HG02840 (cell line): ENCODE measurements around the gene EZH1.
"Not testable (repeated sequence)": the region's sequence is repeated elsewhere in the genome, so short reads cannot be mapped to it uniquely, and the experiment has no call there.

ENCODE experiments used
- ATAC-seq: cut with Tn5 transposase; IDR thresholded peaks from one replicate; pipeline ENCODE4 v1.9.1; 2021; ENCODE audit warnings: mild to moderate bottlenecking, moderate library complexity, moderate number of reproducible peaks; ENCODE audit not compliant: unreplicated experiment, low FRiP score

EZH1 gene

GRCh38 chr17:42773290-42774035, 28.6 kb upstream of the EZH1 start, which contains the start of gene VPS25:
Gene VPS25, plus strand, starts transcription at chr17:42773449. Its CDS starts 27 bp downstream, at chr17:42773476.
- ATAC-seq: peak; percentile 67

DNA sequence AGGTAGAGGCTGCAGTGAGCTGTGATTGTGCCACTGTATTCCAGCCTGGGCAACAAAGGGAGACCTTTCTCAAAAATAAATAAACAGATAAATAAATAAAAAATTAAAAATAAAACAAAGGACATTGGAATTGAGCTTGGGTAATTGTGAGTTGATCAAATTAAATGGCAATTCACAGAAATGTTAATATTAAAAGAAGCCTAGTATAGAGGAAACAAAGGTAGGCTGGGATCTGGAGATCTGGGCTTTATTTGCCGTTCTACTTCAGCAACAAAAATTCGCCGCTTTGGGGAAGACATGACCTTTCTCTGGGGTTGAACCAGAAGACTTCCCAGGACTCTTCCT, 28.1 kb upstream of the EZH1 start:
- ATAC-seq: no peak

GRCh38 chr17:42769964-42770363, 25.1 kb upstream of the EZH1 start:
- ATAC-seq: not testable (repeated sequence)

DNA sequence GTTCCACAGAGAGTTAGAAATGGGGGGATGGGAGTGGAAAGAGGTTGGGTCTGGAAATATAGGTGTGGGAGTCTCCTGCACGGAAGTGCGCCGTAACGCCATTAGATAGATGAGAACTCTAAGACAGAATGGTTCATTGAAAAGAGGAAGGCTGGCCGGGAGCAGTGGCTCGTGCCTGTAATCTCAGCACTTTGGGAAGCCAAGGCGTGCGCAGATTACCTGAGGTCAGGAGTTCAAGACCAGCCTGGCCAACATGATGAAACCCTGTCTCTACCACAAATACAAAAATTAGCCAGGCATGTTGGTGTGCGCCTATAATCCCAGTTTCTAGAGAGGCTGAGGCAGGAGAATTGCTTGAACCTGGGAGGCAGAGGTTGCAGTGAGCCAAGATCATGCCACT, 23.2 kb upstream of the EZH1 start:
- not testable (repeated sequence) for ATAC-seq

- ATAC-seq: no peak
These were observed 22.7 kb upstream of the EZH1 start for GRCh38 chr17:42767512-42767911.

DNA sequence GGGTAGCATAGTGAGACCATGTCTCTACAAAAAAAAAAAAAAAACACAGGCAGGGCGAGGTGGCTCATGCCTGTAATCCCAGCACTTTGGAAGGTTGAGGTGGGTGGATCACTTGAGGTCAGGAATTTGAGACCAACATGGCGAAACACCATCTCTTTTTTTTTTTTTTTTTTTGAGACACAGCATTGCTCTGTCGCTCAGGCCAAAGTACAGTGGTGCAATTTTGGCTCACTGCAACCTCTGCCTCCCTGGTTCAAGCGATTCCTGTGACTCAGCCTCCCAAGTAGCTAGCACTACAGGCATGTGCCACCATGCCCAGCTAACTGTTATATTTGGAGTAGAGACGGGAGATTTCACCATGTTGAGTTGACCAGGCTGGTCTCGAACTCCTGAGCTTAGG, 21.3 kb upstream of the EZH1 start:
- ATAC-seq: no peak

- no peak for ATAC-seq
These were observed 16.8 kb upstream of the EZH1 start for GRCh38 chr17:42761638-42762037.

DNA sequence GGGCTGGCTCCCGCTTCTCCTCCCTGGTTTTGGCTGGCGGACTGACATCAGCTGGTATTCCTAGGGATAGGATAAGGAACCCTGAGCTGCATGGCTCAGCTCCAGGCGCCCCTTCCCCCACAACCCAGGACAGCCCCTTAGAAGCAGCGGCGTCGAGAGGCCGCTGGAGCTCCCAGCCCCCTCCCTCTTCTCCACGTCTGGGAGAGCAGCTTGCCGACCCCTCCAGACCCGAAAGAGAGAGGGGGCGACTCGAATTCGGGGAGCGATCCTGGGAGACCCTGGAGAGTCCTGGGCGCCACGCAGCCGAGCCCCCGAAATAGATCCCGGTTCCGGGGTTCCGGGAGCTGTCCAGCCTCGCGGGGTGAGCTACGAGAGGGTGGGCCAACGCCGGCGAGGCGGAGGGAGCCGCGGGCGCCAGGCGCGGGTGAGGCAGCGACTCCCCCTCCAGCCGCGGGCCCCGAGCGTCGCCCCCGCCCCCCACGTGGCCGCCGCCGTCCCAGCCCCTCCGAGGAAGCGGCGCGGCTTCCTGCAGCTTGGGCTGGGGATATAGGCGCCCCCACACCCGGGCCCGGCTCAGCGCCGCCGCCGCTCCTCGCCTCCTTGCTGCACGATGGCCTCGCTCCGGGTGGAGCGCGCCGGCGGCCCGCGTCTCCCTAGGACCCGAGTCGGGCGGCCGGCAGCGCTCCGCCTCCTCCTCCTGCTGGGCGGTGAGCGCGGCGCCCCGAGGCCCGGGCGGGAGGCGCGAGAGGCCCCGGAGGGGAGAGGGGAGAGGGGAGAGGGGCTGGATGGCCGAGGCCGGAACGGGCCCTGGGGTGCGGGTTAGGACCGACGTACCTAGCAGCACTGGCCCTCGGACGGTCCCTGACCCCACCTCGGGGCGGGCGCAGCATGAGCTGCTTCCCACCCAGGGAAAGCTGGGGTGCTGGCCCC, 16.1 kb upstream of the EZH1 start, which contains the start of gene RAMP2:
Gene RAMP2, plus strand, starts transcription at position 576 of the 930 bp plus-strand sequence. Its CDS starts 35 bp downstream, at position 611.
- no peak for ATAC-seq

GRCh38 chr17:42759982-42760651, 15.3 kb upstream of the EZH1 start:
- no peak for ATAC-seq

GRCh38 chr17:42754782-42755181, 9.9 kb upstream of the EZH1 start:
- ATAC-seq: no peak

- no peak for ATAC-seq
These were observed 6.8 kb upstream of the EZH1 start for GRCh38 chr17:42751628-42752027.

- no peak for ATAC-seq
These were observed 6.0 kb upstream of the EZH1 start for GRCh38 chr17:42750739-42751344.

- ATAC-seq: no peak
These were observed 4.3 kb upstream of the EZH1 start for GRCh38 chr17:42748908-42749798.

- ATAC-seq: no peak
These were observed 3.5 kb upstream of the EZH1 start for GRCh38 chr17:42748202-42748907.

- peak; percentile 35 for ATAC-seq
These were observed 496 bp downstream of the EZH1 start for GRCh38 chr17:42744283-42744805.

DNA sequence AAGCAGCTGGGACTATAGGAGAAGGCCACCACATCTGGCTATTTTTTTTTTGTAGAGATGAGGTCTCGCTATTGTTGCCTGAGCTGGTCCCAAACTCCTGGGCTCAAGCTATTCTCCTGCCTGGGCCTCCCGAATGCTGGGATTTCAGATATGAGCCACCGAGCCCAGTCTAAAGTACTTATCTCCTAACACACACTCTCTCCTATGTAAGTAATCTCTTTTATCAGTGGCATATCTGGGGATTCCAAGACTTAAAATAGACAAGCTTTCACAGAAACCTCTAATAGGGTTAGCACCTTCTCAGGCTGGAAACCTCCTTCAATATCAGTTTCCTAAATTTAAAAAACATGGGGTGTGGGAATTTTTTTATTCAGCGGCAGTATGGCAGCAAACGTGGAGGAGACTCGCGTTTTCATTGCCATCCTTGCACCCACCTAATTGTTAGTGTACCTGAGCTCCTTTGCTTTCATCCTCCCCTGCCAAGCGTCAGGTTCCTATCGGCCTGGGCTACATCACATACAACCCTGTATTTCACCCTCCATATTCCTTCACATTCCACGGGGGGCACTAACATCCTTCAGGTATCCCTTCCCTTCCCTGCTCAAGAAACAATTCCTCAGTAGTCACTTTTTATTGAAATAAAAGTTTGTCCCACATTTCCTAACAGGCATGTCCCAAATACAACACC, 1.1 kb downstream of the EZH1 start:
- ATAC-seq: no peak

DNA sequence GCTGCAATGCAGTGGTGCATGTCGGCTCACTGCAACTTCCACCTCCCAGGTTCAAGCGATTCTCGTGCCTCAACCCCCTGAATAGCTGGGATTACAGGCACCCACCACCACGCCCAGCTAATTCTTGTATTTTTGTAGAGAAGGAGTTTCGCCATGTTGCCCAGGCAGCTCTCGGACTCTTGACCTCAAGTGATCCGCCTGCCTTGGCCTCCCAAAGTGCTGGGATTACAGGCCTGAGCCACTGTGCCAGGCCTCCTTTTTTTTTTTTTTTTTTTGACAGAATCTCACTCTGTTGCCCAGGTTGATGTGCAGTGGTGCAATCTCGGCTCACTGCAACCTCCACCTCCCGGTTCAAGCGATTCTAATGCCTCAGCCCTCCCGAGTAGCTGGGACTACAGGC, 1.9 kb downstream of the EZH1 start:
- not testable (repeated sequence) for ATAC-seq

DNA sequence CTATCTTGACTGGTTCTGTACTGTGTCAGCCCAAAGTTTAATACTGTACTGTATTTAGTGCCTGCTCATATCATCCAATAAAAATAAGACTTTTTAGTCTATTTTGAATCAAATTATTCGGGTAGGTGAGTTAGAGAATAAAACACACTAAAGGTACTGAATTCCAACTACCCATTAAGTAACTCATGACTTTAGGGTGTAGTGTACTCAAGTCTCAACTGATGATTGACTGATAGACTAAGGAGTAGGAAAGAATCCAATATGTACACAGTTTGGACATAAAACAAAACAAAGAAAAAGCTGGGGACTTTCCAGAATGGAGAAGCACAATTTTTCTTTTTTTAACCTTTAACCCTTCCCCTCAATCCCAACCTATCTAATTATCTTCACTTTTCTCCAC, 4.1 kb downstream of the EZH1 start:
- ATAC-seq: no peak
